Stimulated activated CD4-positive, alpha-beta T cell treated with anti-CD3 and anti-CD28 coated beads, Interleukin-4, amount 100 ng/mL, for 4 hours (primary cell): ENCODE measurements around the gene CCNG1.
A peak's percentile ranks its signal among the peaks of the same experiment; 100 is the strongest.
"Not testable (repeated sequence)": the region's sequence is repeated elsewhere in the genome, so short reads cannot be mapped to it uniquely, and the experiment has no call there.

Source experiments
- DNase-seq, 2 experiments: peaks; one replicate each; pipeline ENCODE4 v3.0.0-alpha.2; 2020

The CCNG1 gene, protein sequence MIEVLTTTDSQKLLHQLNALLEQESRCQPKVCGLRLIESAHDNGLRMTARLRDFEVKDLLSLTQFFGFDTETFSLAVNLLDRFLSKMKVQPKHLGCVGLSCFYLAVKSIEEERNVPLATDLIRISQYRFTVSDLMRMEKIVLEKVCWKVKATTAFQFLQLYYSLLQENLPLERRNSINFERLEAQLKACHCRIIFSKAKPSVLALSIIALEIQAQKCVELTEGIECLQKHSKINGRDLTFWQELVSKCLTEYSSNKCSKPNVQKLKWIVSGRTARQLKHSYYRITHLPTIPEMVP

DNA sequence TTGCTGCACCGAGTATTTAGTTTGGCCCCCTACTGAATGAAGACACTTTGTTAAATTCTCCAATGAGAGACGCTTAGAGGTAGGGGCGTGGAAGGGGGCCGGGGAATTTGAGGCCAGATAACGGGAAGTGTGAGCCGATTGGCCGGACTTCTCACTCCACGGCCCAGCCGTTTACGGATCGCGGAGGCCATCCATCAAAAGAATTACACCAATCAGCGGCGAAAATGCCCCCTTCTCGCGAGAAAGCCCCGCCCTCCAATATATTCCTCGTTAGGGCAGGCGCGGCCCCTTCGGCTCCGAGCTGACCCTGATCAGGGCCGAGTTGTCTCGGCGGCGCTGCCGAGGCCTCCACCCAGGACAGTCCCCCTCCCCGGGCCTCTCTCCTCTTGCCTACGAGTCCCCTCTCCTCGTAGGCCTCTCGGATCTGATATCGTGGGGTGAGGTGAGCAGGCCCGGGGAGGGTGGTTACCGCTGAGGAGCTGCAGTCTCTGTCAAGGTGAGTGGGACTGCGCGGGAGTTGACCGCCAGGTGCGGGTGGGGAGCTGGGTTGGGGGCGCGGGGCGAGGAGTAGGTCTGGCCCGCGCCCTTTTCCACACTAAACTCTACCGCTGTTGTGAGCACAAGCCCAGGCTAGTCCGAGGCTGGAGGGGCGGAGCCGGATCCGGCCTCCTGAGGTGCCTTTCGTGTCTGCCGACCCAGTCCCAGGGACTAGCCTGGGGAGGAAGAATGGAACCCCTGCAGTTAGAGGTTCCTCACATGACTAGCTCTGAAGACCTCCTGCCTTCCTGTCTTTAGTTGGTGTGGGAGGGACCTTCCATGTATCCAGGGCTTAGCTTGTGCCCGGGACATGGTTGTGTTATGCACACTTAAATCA is at the start of gene CCNG1:
CCNG1 (plus strand) TSS at position 287 of the 874 bp plus-strand sequence. CDS start 1,662 bp downstream, outside the sequence.
- peak; percentile 79 to 86 for DNase-seq

DNA sequence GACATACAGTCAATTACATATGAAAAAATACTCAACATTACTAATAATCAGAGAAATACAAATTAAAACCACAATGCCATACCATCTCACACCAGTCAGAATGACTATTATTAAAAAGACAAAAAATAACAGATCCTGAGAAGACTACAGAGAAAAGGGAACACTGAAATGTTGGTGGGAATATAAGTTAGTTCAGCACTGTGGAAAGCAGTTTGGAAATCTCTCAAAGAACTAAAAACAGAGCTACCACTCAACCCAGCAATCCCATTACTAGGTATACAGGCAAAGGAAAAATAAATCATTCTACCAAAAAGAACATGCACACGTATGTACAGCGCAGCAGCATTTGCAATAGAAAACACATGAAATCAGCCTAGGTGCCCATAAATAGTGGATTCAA is 41.6 kb upstream of the CCNG1 start:
- no peak for DNase-seq

DNA sequence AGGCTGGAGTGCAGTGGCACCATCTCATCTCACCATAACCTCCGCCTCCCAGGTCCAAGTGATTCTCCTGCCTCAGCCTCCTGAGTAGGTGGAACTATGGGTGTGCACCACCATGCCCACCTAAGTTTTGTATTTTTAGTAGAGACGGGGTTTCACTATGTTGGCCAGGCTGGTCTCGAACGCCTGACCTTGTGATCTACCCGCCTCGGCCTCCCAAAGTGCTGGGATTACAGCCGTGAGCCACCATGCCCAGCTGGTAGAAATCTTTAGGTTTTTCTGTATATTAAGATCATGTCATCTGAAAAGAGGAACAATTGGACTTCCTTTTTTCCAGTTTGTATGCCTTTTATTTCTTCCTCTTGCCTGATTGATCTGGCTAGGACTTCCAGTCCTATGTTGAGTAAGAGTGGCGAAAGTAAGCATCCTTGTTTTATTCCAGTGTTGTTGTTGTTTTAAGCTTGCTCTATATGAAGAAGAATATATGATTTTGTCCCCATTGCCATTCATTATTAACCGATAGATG is 40.5 kb upstream of the CCNG1 start:
- DNase-seq, result not testable (repeated sequence)

DNA sequence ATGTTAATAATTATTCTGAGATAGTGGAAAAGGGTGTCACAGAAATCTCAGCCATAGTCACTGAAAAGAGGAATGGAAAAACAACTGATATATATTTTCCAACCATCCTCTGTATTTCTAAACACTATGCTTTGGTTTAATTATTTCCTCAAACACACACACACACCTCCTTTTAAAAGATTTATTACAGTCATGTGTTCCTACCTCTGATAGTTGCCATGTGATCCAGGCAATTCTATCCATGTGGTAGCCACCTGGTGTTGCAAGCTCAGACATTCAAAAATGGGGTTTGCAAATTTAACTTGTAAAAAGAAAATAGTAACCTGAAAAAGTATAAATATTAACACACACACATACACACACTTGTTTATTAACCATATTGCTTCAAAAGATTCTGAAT is 40.0 kb upstream of the CCNG1 start:
- DNase-seq, result no peak

DNA sequence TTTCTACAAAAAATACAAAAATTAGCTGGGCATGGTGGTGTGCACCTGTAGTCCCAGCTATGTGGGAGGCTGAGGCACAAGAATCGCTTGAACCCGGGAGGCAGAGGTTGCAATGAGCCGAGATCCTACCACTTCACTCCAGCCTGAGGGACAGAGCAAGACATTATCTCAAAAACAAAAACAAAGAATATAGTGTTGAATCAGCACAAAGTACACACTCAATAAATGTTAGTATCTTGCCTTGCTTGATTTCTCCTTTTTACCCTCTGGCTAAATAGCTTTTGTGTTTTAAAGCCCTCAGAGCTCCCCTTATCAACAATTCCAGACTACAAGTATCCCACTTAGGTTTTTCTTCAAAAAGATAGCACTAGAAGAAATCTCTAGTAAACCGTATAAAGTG is 37.5 kb upstream of the CCNG1 start:
- no peak for DNase-seq

DNA sequence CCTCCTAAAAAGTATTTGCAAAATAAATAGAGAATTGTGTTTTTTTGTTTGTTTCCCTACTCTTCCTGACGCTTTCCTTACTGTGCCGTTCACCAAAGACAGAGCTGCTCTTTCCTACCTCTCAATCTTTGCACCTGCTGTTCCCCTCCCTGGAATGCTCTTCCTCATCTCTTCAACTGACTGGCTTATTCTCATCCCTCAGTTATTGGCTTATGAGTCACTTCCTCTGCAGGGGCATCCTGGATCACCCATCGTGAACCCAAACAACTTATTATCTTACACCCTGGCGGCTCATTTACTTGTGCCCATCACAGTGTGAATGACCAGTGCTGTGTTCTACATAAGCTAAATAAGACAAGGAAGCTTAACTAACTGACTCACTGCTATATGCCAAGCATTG is 36.1 kb upstream of the CCNG1 start:
- no peak for DNase-seq

DNA sequence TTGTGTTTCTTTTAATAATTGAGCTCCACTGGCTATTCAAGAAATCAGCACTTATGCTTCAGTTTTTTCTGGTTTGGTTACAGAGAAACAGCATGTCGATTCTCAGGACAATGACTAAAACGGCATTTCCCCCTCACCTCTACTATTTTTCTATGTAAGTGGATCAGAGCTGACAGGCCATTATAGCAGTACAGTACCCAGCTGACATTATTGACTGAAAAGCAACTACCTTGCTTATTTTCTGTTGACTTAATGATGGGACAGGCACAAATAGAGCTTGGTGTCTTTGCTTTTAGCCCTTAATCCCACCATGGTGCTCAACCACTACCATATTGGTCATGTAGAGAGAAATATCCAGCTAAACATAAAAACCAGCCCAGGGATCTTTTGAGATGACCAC is 35.4 kb upstream of the CCNG1 start:
- no peak for DNase-seq

DNA sequence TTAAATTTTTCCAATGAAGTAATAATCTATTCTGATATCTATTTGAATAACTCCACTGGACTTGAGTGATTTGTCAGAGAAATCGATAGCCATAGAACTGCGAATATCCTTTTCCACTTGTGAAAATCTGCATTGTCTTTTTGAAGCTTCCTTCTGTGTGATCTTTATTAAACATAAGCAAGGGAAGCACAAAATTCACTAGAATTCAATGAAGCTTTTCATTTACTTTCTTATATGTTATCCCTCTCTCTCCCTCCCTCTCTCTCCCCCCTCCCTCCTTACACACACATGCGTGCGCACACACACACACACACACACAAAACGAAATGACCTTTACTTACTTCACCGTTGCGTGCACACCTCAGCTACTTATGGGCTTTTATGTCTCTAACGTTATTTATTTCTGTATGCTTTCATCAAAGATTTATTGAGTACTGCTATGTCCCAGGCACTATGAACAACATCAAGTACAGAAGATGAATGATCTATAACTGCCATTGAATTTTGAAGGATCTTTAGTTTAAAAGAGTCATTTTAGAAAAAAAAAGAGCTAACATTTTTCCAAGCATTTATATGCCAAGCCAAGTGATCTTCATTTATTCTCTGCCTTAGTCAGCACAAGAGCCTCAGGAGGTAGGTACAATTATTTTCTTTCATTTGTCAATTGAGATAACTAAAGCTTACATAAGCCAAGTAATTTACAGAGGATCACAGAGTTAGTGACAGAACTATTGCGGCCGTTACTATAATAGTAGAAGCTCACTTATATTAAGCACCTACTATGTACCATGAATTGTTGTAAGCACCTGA is 32.8 kb upstream of the CCNG1 start:
- DNase-seq, result no peak

DNA sequence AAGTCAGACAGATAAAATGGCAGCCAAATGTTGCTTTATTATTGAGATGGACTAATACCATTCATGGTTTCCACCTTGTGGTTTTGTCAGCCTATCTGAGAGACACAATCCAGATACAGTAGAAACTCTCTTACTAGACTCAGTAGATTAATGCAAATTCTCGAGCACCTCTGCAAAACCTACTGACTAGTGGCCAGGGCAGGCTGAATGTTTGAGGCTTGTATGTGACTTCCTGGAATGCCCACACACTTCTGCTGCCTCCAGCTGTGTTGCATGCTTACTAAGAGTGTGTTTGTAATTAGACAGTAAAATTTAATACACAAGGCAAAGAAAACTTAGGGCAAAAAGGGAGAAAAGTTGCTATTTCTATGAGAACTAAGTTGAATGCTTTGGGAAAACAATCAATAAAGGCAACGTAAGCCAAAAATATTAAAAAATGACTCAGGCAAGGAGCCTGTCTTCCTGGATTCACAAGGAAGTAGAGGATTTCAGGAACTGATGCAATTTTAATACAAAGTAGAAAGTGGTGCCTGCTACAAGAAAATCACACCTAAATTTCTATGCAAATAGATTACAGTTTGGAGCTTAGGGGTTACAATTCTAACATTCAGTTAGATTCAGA is 30.2 kb upstream of the CCNG1 start:
- no peak for DNase-seq

DNA sequence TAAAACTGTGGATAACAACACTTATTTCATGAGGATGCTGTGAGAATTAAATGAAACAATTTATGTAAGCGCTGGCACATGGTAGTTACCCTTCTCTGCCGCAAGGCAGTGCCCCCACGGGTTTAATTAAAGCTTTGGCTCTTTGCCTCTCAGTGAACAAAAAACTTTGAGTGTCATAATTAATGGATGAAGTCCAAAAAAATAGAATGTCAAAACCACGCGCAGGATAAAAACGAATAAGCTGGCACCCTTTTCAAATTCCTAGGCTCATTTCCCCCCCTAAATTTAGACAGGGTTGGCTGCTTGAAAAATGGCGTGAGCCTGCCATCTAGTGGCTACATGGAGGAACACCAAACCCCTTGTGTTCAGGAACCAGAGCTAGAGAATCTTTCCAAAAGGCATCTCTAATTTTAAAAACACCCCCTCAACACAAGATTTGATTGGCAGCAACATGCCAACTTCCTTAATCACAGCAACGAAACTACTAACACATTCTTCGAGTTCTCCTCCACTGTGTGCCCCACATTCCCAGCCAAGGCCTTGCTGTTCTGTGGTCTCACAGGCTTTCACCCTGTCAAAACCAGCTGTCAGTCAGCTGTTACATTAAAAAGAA is 29.0 kb upstream of the CCNG1 start:
- DNase-seq, result peak; percentile 40 to 43

DNA sequence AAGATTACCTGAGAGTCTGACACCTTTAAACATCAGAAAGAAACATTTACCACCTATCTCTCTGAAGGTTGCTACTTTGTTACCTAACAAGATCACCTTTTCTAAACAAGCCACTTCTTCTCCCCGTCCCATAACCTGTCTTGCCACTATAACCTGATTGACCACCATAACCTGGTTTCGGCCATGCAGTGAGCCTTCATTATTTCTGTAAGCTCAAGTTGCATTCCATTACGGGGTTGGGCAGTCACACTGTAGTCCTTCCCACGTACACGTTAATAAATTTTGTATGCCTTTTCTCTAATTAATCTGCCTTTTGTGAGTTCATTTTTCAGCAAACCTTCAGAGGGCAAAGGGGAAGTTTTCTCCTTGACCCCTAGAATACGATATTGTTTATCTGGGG is 28.0 kb upstream of the CCNG1 start:
- no peak for DNase-seq

DNA sequence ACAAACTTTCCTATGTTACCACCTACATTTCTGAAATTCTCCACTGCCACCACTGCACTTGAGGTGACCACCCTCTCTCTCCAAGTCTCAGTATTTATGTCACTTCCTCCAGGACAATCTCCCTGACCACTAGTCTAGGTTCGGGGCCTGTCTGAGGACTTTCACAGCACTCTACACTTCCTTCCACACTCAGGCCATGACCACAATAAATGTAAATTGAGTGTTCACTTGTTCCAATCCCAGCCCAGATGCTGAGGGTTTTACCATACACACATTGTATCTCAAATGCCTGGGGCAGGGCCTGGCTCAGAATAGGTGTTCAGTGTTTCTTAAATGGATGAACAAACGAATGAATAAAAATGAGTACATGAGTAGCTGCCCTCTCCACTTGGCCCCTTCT is 26.9 kb upstream of the CCNG1 start:
- no peak for DNase-seq

DNA sequence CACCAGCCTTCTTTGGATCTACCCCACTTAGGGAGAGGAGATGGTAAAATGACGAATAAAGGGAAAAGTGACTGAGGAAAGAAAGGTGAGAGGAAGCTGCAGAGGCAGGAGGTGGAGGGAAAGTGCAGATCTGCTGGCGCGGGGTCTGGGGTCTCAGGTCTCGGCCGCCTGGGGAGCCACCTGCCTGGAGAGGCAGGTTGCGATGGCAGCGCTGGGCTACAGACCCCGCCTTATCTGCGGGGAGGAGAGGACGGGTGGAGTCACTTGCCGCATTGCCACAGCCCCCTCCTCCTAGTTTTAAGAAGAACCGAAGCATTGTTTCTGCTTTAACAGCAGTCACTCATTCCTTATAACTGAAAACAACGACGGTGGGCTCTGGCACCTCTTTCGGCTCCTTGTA is 21.7 kb upstream of the CCNG1 start:
- DNase-seq, result not testable (repeated sequence)

DNA sequence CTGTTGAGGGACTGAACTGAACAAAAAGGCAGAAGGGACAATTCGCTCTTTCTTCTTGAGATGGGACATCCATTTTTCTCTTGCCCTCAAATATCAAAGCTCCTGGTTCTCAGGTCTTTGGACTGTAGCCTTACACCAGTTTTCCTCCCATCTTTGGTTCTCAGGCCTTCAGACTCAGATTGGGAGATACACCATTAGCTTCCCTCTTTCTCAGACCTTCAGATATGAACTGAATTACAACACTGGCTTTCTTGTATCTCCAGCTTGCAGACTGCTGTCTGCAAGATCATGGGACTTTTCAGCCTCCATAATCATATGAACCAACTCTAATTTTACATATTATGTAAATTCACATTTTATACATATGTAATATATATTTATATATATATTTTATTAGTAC is 12.6 kb upstream of the CCNG1 start:
- DNase-seq, result no peak

DNA sequence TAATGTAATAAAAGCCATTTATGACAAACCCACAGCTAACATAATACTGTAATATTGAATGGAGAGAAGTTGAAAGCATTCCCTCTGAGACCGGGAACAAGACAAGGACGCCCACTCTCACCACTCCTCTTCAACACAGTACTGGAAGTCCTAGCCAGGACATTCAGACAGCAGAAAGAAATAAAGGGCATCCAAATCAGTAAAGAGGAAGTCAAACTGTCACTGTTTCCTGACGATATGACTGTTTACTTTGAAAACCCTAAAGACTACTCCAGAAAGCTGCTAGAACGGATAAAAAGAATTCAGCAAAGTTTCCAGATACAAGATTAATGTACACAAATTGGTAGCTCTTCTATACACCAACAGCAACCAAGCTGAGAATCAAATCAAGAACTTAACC is 11.3 kb upstream of the CCNG1 start:
- not testable (repeated sequence) for DNase-seq

DNA sequence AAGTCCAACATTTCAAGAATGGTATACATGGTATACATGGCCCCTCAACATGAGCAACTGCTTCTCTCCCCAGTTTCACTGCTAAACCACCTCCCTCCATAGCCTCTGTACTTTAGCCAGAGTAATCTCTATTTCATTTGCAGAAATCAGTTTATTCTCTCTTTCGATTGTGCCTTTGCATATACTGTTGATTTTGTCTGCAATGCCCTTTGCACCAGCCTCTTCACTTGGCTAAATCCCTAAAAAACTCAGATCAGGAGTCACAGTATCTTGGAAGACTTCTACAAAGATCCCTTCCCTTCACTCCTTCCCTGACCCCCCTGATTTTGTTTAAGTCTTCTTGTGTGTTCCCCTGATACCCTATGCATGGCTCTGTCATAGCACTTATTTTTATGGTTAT is 4.9 kb upstream of the CCNG1 start:
- no peak for DNase-seq

DNA sequence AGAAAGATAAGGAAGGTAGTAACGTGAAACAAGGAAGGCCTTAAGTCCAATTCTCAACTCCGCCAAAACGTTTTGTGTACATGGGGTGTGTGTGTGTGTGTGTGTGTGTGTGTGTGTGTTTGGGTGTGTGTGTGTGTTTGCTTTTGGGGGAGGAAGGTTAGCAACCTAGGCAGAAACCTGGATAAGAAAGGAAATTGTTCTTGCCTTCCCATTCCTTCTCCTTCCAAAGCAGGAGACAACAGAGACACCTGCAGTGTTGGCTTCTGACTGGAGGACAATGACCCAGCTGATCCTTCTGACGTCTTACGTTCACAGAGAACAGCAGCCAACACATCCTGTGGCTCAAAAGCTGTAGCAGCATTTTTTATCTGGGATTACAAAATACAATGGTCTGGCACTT is 4.1 kb upstream of the CCNG1 start:
- no peak for DNase-seq

DNA sequence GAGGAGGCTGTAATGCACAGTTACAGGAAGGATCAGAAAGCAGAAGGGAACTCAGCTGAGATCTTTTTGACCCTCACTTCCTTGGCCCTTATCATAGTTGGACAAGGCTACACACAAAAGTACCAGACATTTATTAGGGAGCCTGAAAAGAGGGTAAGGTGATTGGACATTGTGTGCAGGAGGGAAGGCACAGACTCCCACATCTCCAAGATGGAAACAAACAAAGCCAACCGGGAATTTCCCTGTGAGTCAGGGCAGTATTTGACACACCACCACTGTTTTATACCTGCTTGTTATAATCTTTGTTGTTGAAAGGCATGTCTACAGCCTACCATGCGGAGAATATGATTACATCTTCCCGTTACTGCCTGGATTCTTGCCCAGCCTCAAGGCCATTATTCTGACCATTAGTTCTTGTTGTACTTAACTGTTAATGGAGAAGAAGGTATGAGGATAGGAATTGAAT is 3.0 kb upstream of the CCNG1 start:
- DNase-seq, result peak in 1 of 2 experiments; percentile 50

DNA sequence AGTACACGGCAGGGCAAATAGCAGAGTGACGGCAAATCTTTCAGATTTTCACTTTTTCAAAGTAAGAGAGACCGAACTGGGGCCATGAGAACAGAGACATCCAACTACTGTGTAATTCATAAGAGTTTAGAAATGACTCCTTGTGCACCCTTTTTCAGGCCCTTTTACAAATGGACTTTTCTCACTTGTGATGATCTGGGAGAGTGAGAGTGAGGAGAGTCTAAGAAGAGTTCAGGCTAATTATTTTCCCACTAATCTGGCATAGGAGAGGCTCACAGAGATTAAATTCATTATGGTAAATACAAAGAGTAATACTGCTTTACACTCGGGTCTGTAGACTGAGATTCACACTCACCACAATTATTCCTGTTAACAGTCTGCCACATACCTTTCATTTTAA is 880 bp upstream of the CCNG1 start:
- DNase-seq, result no peak

DNA sequence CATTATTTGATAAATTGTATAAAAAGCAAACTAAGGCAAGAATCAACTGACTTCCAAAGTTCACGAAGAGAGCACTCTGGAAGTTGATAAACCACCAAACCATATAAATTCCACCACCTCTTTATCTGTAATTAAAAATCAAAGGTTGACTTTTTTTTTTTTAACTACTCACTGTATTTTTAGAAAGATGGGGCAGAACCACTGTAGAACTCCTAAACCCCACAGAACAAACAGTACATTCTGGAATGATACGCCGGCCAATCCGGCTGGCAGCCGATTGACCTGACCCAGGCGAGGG is 435 bp upstream of the CCNG1 start:
- DNase-seq, result no peak

DNA sequence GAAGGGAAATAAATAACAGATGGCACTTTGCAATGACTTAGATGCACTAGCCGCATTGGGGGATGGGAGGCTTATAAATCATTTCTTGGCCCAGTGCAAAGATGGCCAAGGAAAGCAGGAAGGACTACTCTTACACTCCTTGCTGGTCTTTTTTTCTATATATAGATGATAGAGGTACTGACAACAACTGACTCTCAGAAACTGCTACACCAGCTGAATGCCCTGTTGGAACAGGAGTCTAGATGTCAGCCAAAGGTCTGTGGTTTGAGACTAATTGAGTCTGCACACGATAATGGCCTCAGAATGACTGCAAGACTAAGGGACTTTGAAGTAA is 1.7 kb downstream of the CCNG1 start:
- DNase-seq, result no peak

DNA sequence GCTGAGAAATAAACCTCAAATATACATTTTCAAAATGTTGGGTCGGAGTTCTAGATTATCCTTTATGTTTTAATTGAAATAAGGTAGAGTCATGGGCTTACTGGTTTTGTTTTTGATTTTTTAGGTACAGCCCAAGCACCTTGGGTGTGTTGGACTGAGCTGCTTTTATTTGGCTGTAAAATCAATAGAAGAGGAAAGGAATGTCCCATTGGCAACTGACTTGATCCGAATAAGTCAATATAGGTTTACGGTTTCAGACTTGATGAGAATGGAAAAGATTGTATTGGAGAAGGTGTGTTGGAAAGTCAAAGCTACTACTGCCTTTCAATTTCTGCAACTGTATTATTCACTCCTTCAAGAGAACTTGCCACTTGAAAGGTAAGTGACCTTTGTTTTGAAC is 3.6 kb downstream of the CCNG1 start:
- DNase-seq, result no peak

DNA sequence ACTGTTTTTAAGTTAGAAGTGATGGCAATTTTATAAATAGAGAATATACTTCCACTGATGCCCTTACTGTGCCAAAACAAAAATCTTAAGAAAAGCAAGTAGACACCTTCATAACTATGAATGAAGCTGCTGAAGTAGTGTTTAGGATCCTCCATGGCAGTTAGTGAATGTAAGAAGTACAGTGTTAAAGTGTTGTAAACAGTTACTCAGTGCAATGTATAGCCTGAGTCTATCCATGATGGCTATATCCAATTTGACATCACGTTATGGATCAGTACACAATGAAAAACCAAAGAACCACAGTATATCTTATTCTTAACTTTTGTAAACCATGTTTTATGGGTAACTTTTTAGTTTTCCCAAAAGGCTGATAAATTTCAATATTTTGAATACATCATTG is 7.1 kb downstream of the CCNG1 start:
- DNase-seq, result no peak
